K562 (cell line): ENCODE results near the gene POLR3E. TPM values are rescaled to one million over a fixed set of nuclear protein-coding genes. Genes with fewer than 3 reads are reported as not detected.

ENCODE experiments used
- ARID1B ChIP-seq: fragments of 450-650 bp; IDR thresholded peaks from 2 replicates; pipeline ENCODE4 v1.6.1; 2016; ENCODE audit warnings: antibody characterized with exemption, mild to moderate bottlenecking, inconsistent platforms
- ATF1 ChIP-seq, 2 experiments: fragments of 450-650 bp in 1 of 2; IDR thresholded peaks; 2 replicates each; pipeline ENCODE4 v1.6.1; 2016; ENCODE audit warnings: missing compliant biosample characterization in 1 of 2, missing genetic modification characterization in 1 of 2
- BCOR ChIP-seq: fragments of 450-650 bp; IDR thresholded peaks from 2 replicates; pipeline ENCODE4 v1.6.1; 2016
- CREBBP ChIP-seq: IDR thresholded peaks from one replicate; pipeline ENCODE4 v1.6.1; 2012; ENCODE audit warnings: low read depth, mild to moderate bottlenecking, control low read depth, inconsistent platforms, low read length
- CSDE1 ChIP-seq, 2 experiments: fragments of 450-650 bp; IDR thresholded peaks; 2 replicates each; pipeline ENCODE4 v1.6.1; 2016; ENCODE audit warnings: mild to moderate bottlenecking in 1 of 2
- FOS ChIP-seq: IDR thresholded peaks from 3 replicates; pipeline ENCODE4 v1.6.1; 2011; ENCODE audit not compliant: insufficient read length; ENCODE audit errors: extremely low read depth
- MAFF ChIP-seq: IDR thresholded peaks from 2 replicates; pipeline ENCODE4 v1.6.1; 2012; ENCODE audit warnings: low read length, improper control_type of control experiment
- MBD2 ChIP-seq: sonication (generic); IDR thresholded peaks from 2 replicates; pipeline ENCODE4 v1.6.1; 2016; ENCODE audit warnings: low read depth, borderline replicate concordance
- MYC ChIP-seq, 2 experiments: fragments of 250-450 bp in 1 of 2; sonication (Bioruptor Pico) in 1 of 2; IDR thresholded peaks; 2 replicates each; pipeline versions ENCODE4 v1.5.1 to v1.6.1; 2012 to 2021; ENCODE audit warnings: low read depth in 2 of 2, borderline replicate concordance in 1 of 2, improper control_type of control experiment in 1 of 2, low read length in 1 of 2, mild to moderate bottlenecking in 1 of 2, moderate library complexity in 1 of 2
- NR3C1 ChIP-seq: sonication (generic); formaldehyde crosslinking; IDR thresholded peaks from 2 replicates; pipeline ENCODE4 v1.8.1; 2022; ENCODE audit warnings: missing genetic modification reagents
- PRMT5 ChIP-seq: sonication (generic); formaldehyde crosslinking; IDR thresholded peaks from 2 replicates; pipeline ENCODE4 v1.5.0; 2020; ENCODE audit warnings: missing genetic modification reagents
- RNF2 ChIP-seq: sonication (generic); IDR thresholded peaks from 2 replicates; pipeline ENCODE4 v1.6.1; 2016
- SAFB ChIP-seq: fragments of 200-400 bp; formaldehyde crosslinking; IDR thresholded peaks from 2 replicates; pipeline ENCODE4 v1.6.1; 2017; ENCODE audit warnings: low read depth, low read length, borderline replicate concordance
- SREBF1 ChIP-seq: fragments of 150-350 bp; IDR thresholded peaks from 2 replicates; pipeline ENCODE4 v1.6.1; 2014; ENCODE audit warnings: antibody characterized with exemption, low read depth, low read length, borderline replicate concordance
- XRCC5 ChIP-seq: fragments of 200-400 bp; formaldehyde crosslinking; IDR thresholded peaks from 2 replicates; pipeline ENCODE4 v1.6.1; 2017; ENCODE audit warnings: low read depth, mild to moderate bottlenecking, low read length
- ZFPM2 ChIP-seq: fragments of 250-450 bp; sonication (Bioruptor Pico); IDR thresholded peaks from 2 replicates; pipeline ENCODE4 v1.5.1; 2022; ENCODE audit warnings: mild to moderate bottlenecking
- ZNF212 ChIP-seq: fragments of 450-650 bp; formaldehyde crosslinking; IDR thresholded peaks from 2 replicates; pipeline ENCODE4 v1.4.0; 2020; ENCODE audit warnings: mild to moderate bottlenecking
- ZNF263 ChIP-seq: sonication (generic); formaldehyde crosslinking; IDR thresholded peaks from 2 replicates; pipeline ENCODE4 v1.8.0; 2022; ENCODE audit warnings: mild to moderate bottlenecking, missing genetic modification reagents, borderline replicate concordance
- ZNF780A ChIP-seq: fragments of 250-450 bp; sonication (Bioruptor Pico); IDR thresholded peaks from 2 replicates; pipeline ENCODE4 v1.5.0; 2021; ENCODE audit warnings: mild to moderate bottlenecking
- polyA plus RNA-seq, 8 experiments: library from polyadenylated mRNA; depleted of rRNA in 4 of 8; stranded (reverse) in 5 of 8; unstranded in 3 of 8; fragments of >200 nt; fragmentation: Nextera tagmentation in 2 of 8; fragmentation: Illumina TruSeq in 1 of 8; extraction: Ambion mirVana in 2 of 8; extraction: Trizol in 1 of 8; gene quantifications; 2 replicates each; pipeline versions ENCODE4 v1.2.1 to v1.2.3, GENCODE V29; 2011 to 2014; ENCODE audit warnings: inconsistent platforms in 1 of 8, missing spikeins in 1 of 8
- total RNA-seq, 7 experiments: library from RNA; depleted of rRNA in 6 of 7; stranded (reverse); fragments of >200 nt in 6 of 7; fragmentation: Illumina TruSeq in 2 of 7; extraction: Trizol in 2 of 7; gene quantifications; 2 replicates each; pipeline versions ENCODE4 v1.2.1 to v1.2.3, GENCODE V29; 2011 to 2021; ENCODE audit warnings: low replicate concordance in 1 of 7
- TF ChIP-seq, protein P1 (sequence below): sonication (generic); formaldehyde crosslinking; IDR thresholded peaks from 2 replicates; pipeline ENCODE4 v1.8.1; 2023; ENCODE audit warnings: mild to moderate bottlenecking, missing genetic modification reagents
- TF ChIP-seq, protein P2 (sequence below): sonication (generic); formaldehyde crosslinking; IDR thresholded peaks from 2 replicates; pipeline ENCODE4 v1.8.0; 2022; ENCODE audit warnings: mild to moderate bottlenecking, missing genetic modification reagents
- TF ChIP-seq, protein P3 (sequence below), 2 experiments: fragments of 450-650 bp in 1 of 2; sonication (generic) in 1 of 2; formaldehyde crosslinking in 1 of 2; IDR thresholded peaks in 1 of 2; conservative IDR thresholded peaks in 1 of 2; 2 replicates each; pipeline versions ENCODE4 v1.6.1 to v1.8.1; 2016 to 2023; ENCODE audit warnings: mild to moderate bottlenecking in 2 of 2, moderate library complexity in 2 of 2, inconsistent platforms in 1 of 2, missing genetic modification reagents in 1 of 2
- TF ChIP-seq, protein P4 (sequence below): fragments of 250-450 bp; sonication (Bioruptor Pico); IDR thresholded peaks from 2 replicates; pipeline ENCODE4 v1.6.1; 2021; ENCODE audit warnings: mild to moderate bottlenecking
- TF ChIP-seq, protein P5 (sequence below), 3 experiments: fragments of 200-800 bp in 1 of 3; sonication (Bioruptor generic) in 1 of 3; sonication (generic) in 1 of 3; formaldehyde crosslinking in 1 of 3; IDR thresholded peaks; 2 replicates each; pipeline versions ENCODE4 v1.6.1 to v1.8.0; 2016 to 2022; ENCODE audit warnings: mild to moderate bottlenecking in 2 of 3, missing compliant biosample characterization in 2 of 3, missing genetic modification characterization in 2 of 3, missing genetic modification reagents in 1 of 3

Gene POLR3E
- total and polyA plus RNA-seq, 9 of the 15 experiments (the other 6 are each of a cell fraction or from before 2014, with no cell fraction given) = 17.7 to 151 (median 82.6) TPM

DNA sequence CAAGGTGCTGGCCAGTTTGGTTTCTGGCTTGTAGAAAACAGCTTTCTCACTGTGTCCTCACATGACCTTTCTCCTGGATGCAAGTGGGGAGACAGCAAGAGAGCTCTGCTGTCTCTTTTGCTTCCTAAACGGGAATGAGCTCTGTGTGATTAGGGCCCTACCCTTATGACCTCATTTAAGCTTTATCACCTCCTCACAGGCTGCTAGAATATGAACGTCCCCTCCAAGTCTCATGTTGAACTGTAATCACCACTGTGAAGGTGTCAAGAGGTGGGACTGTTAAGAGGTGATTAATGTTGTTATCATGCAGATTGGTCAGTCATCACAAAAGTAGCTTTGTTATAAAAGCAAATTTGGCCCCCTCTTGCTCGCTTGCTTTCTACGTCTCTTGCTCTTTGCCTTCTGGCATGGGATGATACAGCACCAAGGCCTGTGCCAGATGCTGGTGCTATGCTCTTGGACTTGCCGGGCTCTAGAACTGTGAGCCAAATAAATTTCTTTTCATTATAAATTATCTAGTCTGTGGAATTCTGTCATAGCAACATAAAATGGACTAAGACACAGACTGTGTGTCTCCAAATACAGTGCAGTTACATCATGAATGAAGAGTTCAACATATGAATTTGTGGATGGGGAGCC is 14.8 kb upstream of the POLR3E start (continued):
- TF ChIP-seq, protein P1, sequence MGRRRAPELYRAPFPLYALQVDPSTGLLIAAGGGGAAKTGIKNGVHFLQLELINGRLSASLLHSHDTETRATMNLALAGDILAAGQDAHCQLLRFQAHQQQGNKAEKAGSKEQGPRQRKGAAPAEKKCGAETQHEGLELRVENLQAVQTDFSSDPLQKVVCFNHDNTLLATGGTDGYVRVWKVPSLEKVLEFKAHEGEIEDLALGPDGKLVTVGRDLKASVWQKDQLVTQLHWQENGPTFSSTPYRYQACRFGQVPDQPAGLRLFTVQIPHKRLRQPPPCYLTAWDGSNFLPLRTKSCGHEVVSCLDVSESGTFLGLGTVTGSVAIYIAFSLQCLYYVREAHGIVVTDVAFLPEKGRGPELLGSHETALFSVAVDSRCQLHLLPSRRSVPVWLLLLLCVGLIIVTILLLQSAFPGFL (CRISPR knock-in tag) = no peak
- TF ChIP-seq, protein P2, sequence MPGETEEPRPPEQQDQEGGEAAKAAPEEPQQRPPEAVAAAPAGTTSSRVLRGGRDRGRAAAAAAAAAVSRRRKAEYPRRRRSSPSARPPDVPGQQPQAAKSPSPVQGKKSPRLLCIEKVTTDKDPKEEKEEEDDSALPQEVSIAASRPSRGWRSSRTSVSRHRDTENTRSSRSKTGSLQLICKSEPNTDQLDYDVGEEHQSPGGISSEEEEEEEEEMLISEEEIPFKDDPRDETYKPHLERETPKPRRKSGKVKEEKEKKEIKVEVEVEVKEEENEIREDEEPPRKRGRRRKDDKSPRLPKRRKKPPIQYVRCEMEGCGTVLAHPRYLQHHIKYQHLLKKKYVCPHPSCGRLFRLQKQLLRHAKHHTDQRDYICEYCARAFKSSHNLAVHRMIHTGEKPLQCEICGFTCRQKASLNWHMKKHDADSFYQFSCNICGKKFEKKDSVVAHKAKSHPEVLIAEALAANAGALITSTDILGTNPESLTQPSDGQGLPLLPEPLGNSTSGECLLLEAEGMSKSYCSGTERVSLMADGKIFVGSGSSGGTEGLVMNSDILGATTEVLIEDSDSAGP = no peak
- TF ChIP-seq PRMT5 (CRISPR knock-in tag) (no peak), NR3C1 (no peak), ZFPM2 (CRISPR knock-in tag) (no peak), SAFB (no peak), FOS (no peak), MBD2 (peak; percentile 55; the same call in 1 of the 2 replicates), MYC (IDR thresholded peaks at IDR 0.05; ENCODE audit: low read depth, low read length) (peak; percentile 48), MYC (CRISPR knock-in tag; IDR thresholded peaks at IDR 0.05; ENCODE audit: borderline replicate concordance, low read depth) (no peak), BCOR (peak; percentile 54; the same call in 1 of the 2 replicates), XRCC5 (no peak), CREBBP (no peak), SREBF1 (no peak), RNF2 (no peak), MAFF (peak; percentile 17; the same call in 1 of the 2 replicates), ZNF212 (no peak), ATF1 (CRISPR knock-in tag; IDR thresholded peaks at IDR 0.05) (no peak), ATF1 (tag; IDR thresholded peaks at IDR 0.05) (peak; percentile 86), ZNF780A (CRISPR knock-in tag) (no peak), ARID1B (peak; percentile 99), ZNF263 (CRISPR knock-in tag) (no peak), CSDE1 (IDR thresholded peaks at IDR 0.05) (no peak)
- TF ChIP-seq, protein P3, sequence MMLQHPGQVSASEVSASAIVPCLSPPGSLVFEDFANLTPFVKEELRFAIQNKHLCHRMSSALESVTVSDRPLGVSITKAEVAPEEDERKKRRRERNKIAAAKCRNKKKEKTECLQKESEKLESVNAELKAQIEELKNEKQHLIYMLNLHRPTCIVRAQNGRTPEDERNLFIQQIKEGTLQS (IDR thresholded peaks at IDR 0.05) = peak; percentile 97
- TF ChIP-seq, protein P3 (CRISPR knock-in tag; conservative IDR thresholded peaks at IDR 0.05) = peak; percentile 92; the same call in 1 of the 2 replicates
- TF ChIP-seq, protein P4, sequence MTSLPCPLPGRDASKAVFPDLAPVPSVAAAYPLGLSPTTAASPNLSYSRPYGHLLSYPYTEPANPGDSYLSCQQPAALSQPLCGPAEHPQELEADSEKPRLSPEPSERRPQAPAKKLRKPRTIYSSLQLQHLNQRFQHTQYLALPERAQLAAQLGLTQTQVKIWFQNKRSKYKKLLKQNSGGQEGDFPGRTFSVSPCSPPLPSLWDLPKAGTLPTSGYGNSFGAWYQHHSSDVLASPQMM = no peak
- TF ChIP-seq, protein P5, sequence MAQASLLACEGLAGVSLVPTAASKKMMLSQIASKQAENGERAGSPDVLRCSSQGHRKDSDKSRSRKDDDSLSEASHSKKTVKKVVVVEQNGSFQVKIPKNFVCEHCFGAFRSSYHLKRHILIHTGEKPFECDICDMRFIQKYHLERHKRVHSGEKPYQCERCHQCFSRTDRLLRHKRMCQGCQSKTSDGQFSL (CRISPR knock-in tag; IDR thresholded peaks at IDR 0.05) = no peak
- TF ChIP-seq, protein P5 (tag; IDR thresholded peaks at IDR 0.05) = no peak
